MM.1S (cell line): ENCODE data around the gene NPHP3.

Experiments
- DNase-seq: peaks from one replicate; pipeline ENCODE4 v3.0.0-alpha.2; 2015
- H2AFZ ChIP-seq: fragments of 300-600 bp; sonication (generic); 2 replicates; pipeline ENCODE4 v1.6.0; 2016; ENCODE audit warnings: antibody characterized with exemption, low read length
- H3F3A ChIP-seq: fragments of 300-600 bp; sonication (generic); 2 replicates; pipeline ENCODE4 v1.6.1; 2016; ENCODE audit warnings: mild to moderate bottlenecking, antibody characterized with exemption, low read length, moderate library complexity, mixed read lengths; ENCODE audit not compliant: insufficient read depth
- H3K27ac ChIP-seq: fragments of 300-600 bp; sonication (generic); 2 replicates; pipeline ENCODE4 v1.5.1; 2016; ENCODE audit warnings: mild to moderate bottlenecking, low read length
- H3K27me3 ChIP-seq: fragments of 300-600 bp; sonication (generic); replicated peaks from 2 replicates; pipeline ENCODE4 v1.6.0; 2016; ENCODE audit warnings: low read length; ENCODE audit not compliant: insufficient read depth
- H3K36me3 ChIP-seq: fragments of 300-600 bp; sonication (generic); replicated peaks from 2 replicates; pipeline ENCODE4 v1.6.1; 2016; ENCODE audit warnings: mild to moderate bottlenecking, low read length, mixed read lengths; ENCODE audit not compliant: insufficient read depth
- H3K4me1 ChIP-seq: fragments of 300-600 bp; sonication (generic); 2 replicates; pipeline ENCODE4 v1.6.1; 2016; ENCODE audit warnings: low read length, mixed read lengths
- H3K4me2 ChIP-seq: fragments of 300-600 bp; sonication (generic); 2 replicates; pipeline ENCODE4 v1.6.0; 2016; ENCODE audit warnings: low read depth, low read length
- H3K4me3 ChIP-seq: fragments of 300-600 bp; sonication (generic); 2 replicates; pipeline ENCODE4 v1.5.1; 2016; ENCODE audit warnings: low read length, mixed read lengths
- H3K79me2 ChIP-seq: fragments of 300-600 bp; sonication (generic); 2 replicates; pipeline ENCODE4 v1.6.1; 2016; ENCODE audit warnings: mixed run types, low read length, mixed read lengths
- H3K9ac ChIP-seq: fragments of 300-600 bp; sonication (generic); 2 replicates; pipeline ENCODE4 v1.6.1; 2016; ENCODE audit warnings: low read length, mixed read lengths
- H3K9me2 ChIP-seq: fragments of 300-600 bp; sonication (generic); replicated peaks from 2 replicates; pipeline ENCODE4 v1.6.1; 2016; ENCODE audit warnings: mild to moderate bottlenecking, low read length, mixed read lengths; ENCODE audit not compliant: insufficient read depth
- H3K9me3 ChIP-seq: fragments of 300-600 bp; sonication (generic); replicated peaks from 2 replicates; pipeline ENCODE4 v1.6.1; 2016; ENCODE audit warnings: mild to moderate bottlenecking, low read length, mixed read lengths; ENCODE audit not compliant: insufficient read depth
- H4K20me1 ChIP-seq: fragments of 300-600 bp; sonication (generic); 2 replicates; pipeline ENCODE4 v1.6.1; 2016; ENCODE audit warnings: mild to moderate bottlenecking, low read length, moderate library complexity, mixed read lengths; ENCODE audit not compliant: insufficient read depth
- CTCF ChIP-seq: fragments of 300-600 bp; sonication (generic); IDR thresholded peaks from 2 replicates; pipeline ENCODE4 v1.5.1; 2016; ENCODE audit warnings: antibody characterized with exemption, low read length, mixed read lengths
- EZH2 ChIP-seq: fragments of 300-600 bp; sonication (generic); optimal IDR thresholded peaks from 2 replicates; pipeline ENCODE3; 2017; ENCODE audit warnings: low read depth, mild to moderate bottlenecking, antibody characterized with exemption, low read length, mixed read lengths
- EZH2phosphoT487 ChIP-seq: fragments of 300-600 bp; sonication (generic); IDR thresholded peaks from 2 replicates; pipeline ENCODE4 v1.6.1; 2018; ENCODE audit warnings: antibody characterized with exemption, low read length

The NPHP3 gene

GRCh38 chr3:132681421-132681820 lies 40.8 kb downstream of the NPHP3 start:
- H3K9ac ChIP-seq = no peak overlapping the region
- H4K20me1 ChIP-seq = no peaks in the 10 kb centered on the region
- no peaks in the 10 kb centered on the region for H3K9me3 ChIP-seq
- no peak for TF ChIP-seq CTCF
- TF ChIP-seq EZH2 = no peak
- TF ChIP-seq EZH2phosphoT487 = no peak
- no peaks in the 10 kb centered on the region for H3K27me3 ChIP-seq
- H3K4me3 ChIP-seq = no peak overlapping the region
- H3K79me2 ChIP-seq = no peaks in the 10 kb centered on the region
- no peaks in the 10 kb centered on the region; the same call in 1 of the 2 replicates for H3K36me3 ChIP-seq
- no peaks in the 10 kb centered on the region for H3K4me1 ChIP-seq
- no peak for DNase-seq
- no peak overlapping the region for H2AFZ ChIP-seq
- no peak overlapping the region for H3K27ac ChIP-seq
- H3F3A ChIP-seq = no peaks in the 10 kb centered on the region
- no peaks in the 10 kb centered on the region for H3K9me2 ChIP-seq
- no peak overlapping the region for H3K4me2 ChIP-seq

GRCh38 chr3:132679911-132680310 lies 42.3 kb downstream of the NPHP3 start:
- no peaks in the 10 kb centered on the region for H3F3A ChIP-seq
- no peak overlapping the region for H3K4me2 ChIP-seq
- H3K27me3 ChIP-seq = no peaks in the 10 kb centered on the region
- no peaks in the 10 kb centered on the region for H3K9me2 ChIP-seq
- H4K20me1 ChIP-seq = no peaks in the 10 kb centered on the region
- no peak overlapping the region for H3K9ac ChIP-seq
- H3K4me3 ChIP-seq = no peak overlapping the region
- no peak for DNase-seq
- no peaks in the 10 kb centered on the region for H3K9me3 ChIP-seq
- H2AFZ ChIP-seq = no peak overlapping the region
- peaks cover 3% of the 10 kb centered on the region; the same call in 1 of the 2 replicates for H3K36me3 ChIP-seq
- H3K4me1 ChIP-seq = no peaks in the 10 kb centered on the region
- H3K79me2 ChIP-seq = no peaks in the 10 kb centered on the region
- H3K27ac ChIP-seq = no peak overlapping the region
- no peak for TF ChIP-seq EZH2
- TF ChIP-seq CTCF = no peak
- TF ChIP-seq EZH2phosphoT487 = no peak

- no peak for TF ChIP-seq EZH2
- TF ChIP-seq EZH2phosphoT487 = no peak
- TF ChIP-seq CTCF = no peak
- no peaks in the 10 kb centered on the region for H3K79me2 ChIP-seq
- no peaks in the 10 kb centered on the region for H3K9me3 ChIP-seq
- H3K36me3 ChIP-seq = peaks cover 7% of the 10 kb centered on the region; the same call in 1 of the 2 replicates
- H3K4me3 ChIP-seq = no peak overlapping the region
- no peaks in the 10 kb centered on the region for H3K27me3 ChIP-seq
- no peaks in the 10 kb centered on the region for H3K4me1 ChIP-seq
- H3K9me2 ChIP-seq = no peaks in the 10 kb centered on the region
- no peak overlapping the region for H2AFZ ChIP-seq
- H4K20me1 ChIP-seq = no peaks in the 10 kb centered on the region
- no peaks in the 10 kb centered on the region for H3F3A ChIP-seq
- no peak for DNase-seq
- H3K4me2 ChIP-seq = no peak overlapping the region
- H3K9ac ChIP-seq = no peak overlapping the region
- H3K27ac ChIP-seq = no peak overlapping the region
Observed at GRCh38 chr3:132675408-132675807, 46.8 kb downstream of the NPHP3 start.
